ENCODE measurements around the gene ELP4. TPM values are rescaled to one million over a fixed set of nuclear protein-coding genes. Genes with fewer than 3 reads are reported as not detected.

ELP4 gene
- total RNA-seq, 2 donors from 2014 or later: 14.0 to 15.6 TPM

- Histone ChIP-seq H3K27ac (no peak overlapping the region), H3K4me1 (no peaks in the 10 kb centered on the region), H3K4me3 (no peak overlapping the region), H3K9me3 (no peaks in the 10 kb centered on the region), H3K27me3 (no peaks in the 10 kb centered on the region), H3K36me3 (peaks cover 3% of the 10 kb centered on the region)
- DNase-seq (ENCODE audit: low spot score): no peak
- TF ChIP-seq CTCF (IDR thresholded peaks at IDR 0.05): no peak
Measured at GRCh38 chr11:31606893-31607292, 97.3 kb downstream of the ELP4 start.

GRCh38 chr11:31607914-31608313 lies 98.3 kb downstream of the ELP4 start:
- Histone ChIP-seq H3K36me3 (peaks cover 3% of the 10 kb centered on the region), H3K9me3 (no peaks in the 10 kb centered on the region), H3K4me1 (no peaks in the 10 kb centered on the region), H3K4me3 (no peak overlapping the region), H3K27me3 (no peaks in the 10 kb centered on the region), H3K27ac (no peak overlapping the region)
- no peak for DNase-seq (ENCODE audit: low spot score)
- no peak for TF ChIP-seq CTCF (IDR thresholded peaks at IDR 0.05)

- H3K27me3 ChIP-seq: no peaks in the 10 kb centered on the region
- peaks cover 3% of the 10 kb centered on the region for H3K36me3 ChIP-seq
- no peak overlapping the region for H3K4me3 ChIP-seq
- no peaks in the 10 kb centered on the region for H3K4me1 ChIP-seq
- no peak for DNase-seq (ENCODE audit: low spot score)
- no peaks in the 10 kb centered on the region for H3K9me3 ChIP-seq
- TF ChIP-seq CTCF (IDR thresholded peaks at IDR 0.05): no peak
- H3K27ac ChIP-seq: no peak overlapping the region
Measured at GRCh38 chr11:31608995-31609394, 99.4 kb downstream of the ELP4 start.

GRCh38 chr11:31610544-31610943 lies 101.0 kb downstream of the ELP4 start:
- Histone ChIP-seq H3K4me3 (no peak overlapping the region), H3K9me3 (no peaks in the 10 kb centered on the region), H3K36me3 (peaks cover 3% of the 10 kb centered on the region), H3K27me3 (no peaks in the 10 kb centered on the region), H3K27ac (no peak overlapping the region), H3K4me1 (no peaks in the 10 kb centered on the region)
- no peak for TF ChIP-seq CTCF (IDR thresholded peaks at IDR 0.05)
- no peak for DNase-seq (ENCODE audit: low spot score)

- no peak for DNase-seq (ENCODE audit: low spot score)
- H3K27me3 ChIP-seq: no peaks in the 10 kb centered on the region
- no peaks in the 10 kb centered on the region for H3K4me1 ChIP-seq
- H3K9me3 ChIP-seq: no peaks in the 10 kb centered on the region
- no peak for TF ChIP-seq CTCF (IDR thresholded peaks at IDR 0.05)
- no peak overlapping the region for H3K4me3 ChIP-seq
- H3K36me3 ChIP-seq: no peaks in the 10 kb centered on the region
- H3K27ac ChIP-seq: no peak overlapping the region
Measured at GRCh38 chr11:31617246-31617645, 107.7 kb downstream of the ELP4 start.

GRCh38 chr11:31619980-31620379 lies 110.4 kb downstream of the ELP4 start:
- no peak overlapping the region for H3K27ac ChIP-seq

More at GRCh38 chr11:31619980-31620379, 110.4 kb downstream of the ELP4 start:
- DNase-seq (ENCODE audit: low spot score): no peak
- TF ChIP-seq CTCF (IDR thresholded peaks at IDR 0.05): no peak
- Histone ChIP-seq H3K4me1 (no peaks in the 10 kb centered on the region), H3K27me3 (no peaks in the 10 kb centered on the region), H3K9me3 (no peaks in the 10 kb centered on the region), H3K36me3 (no peaks in the 10 kb centered on the region), H3K4me3 (no peak overlapping the region)

Measured in right atrium auricular region (tissue), 2 donors.